WTC11 (cell line): ENCODE data around the gene ZNF185. TPM values are rescaled to one million over a fixed set of nuclear protein-coding genes. Genes with fewer than 3 reads are reported as not detected.

Source experiments
- ATAC-seq: fragments of 200-7000 bp; cut with Tn5 transposase; 2 replicates; pipeline ENCODE4 v1.10.0; 2021; ENCODE audit warnings: mild to moderate bottlenecking, moderate library complexity
- CTCF ChIA-PET: fragments of 300-600 bp; sonication (Branson Sonifier 250); formaldehyde crosslinking; loops from one replicate; lab custom pipeline; 2021; ENCODE audit warnings: antibody characterized with exemption; lab: Charles Lee
- POLR2A ChIA-PET: fragments of 350-600 bp; sonication (Branson Sonifier 250); formaldehyde crosslinking; loops from one replicate; lab custom pipeline; 2021; ENCODE audit warnings: antibody characterized with exemption; lab: Charles Lee
- DNase-seq: peaks from one replicate; pipeline ENCODE4 v3.0.0; 2021; ENCODE audit warnings: low spot score
- H3K27ac Mint-ChIP-seq: 2 replicates; pipeline ENCODE4 v1.8.0; 2021; ENCODE audit warnings: mixed read lengths
- H3K27me3 Mint-ChIP-seq: 2 replicates; pipeline ENCODE4 v1.8.0; 2021; ENCODE audit warnings: low read depth, mild to moderate bottlenecking, moderate library complexity, mixed read lengths
- H3K36me3 Mint-ChIP-seq: 2 replicates; pipeline ENCODE4 v1.8.0; 2021; ENCODE audit warnings: mixed read lengths
- H3K4me1 Mint-ChIP-seq: 2 replicates; pipeline ENCODE4 v1.8.0; 2022; ENCODE audit warnings: mixed read lengths
- H3K4me3 Mint-ChIP-seq: 2 replicates; pipeline ENCODE4 v1.8.0; 2021; ENCODE audit warnings: mild to moderate bottlenecking, moderate library complexity, mixed read lengths
- H3K9me3 Mint-ChIP-seq: 2 replicates; pipeline ENCODE4 v1.8.0; 2021; ENCODE audit warnings: mixed read lengths
- AFF4 ChIP-seq: sonication (generic); formaldehyde crosslinking; IDR thresholded peaks from 2 replicates; pipeline ENCODE4 v1.8.1; 2023; ENCODE audit warnings: mild to moderate bottlenecking, missing genetic modification reagents, borderline replicate concordance
- CDX4 ChIP-seq: fragments of 250-450 bp; sonication (Bioruptor Pico); IDR thresholded peaks from 2 replicates; pipeline ENCODE4 v1.9.0; 2021; ENCODE audit warnings: moderate library complexity, mild to moderate bottlenecking, inconsistent platforms, borderline replicate concordance
- CREM ChIP-seq: sonication (generic); formaldehyde crosslinking; IDR thresholded peaks from 2 replicates; pipeline ENCODE4 v1.8.1; 2022; ENCODE audit warnings: mild to moderate bottlenecking, missing genetic modification reagents, moderate library complexity
- ETV6 ChIP-seq: sonication (generic); formaldehyde crosslinking; IDR thresholded peaks from 2 replicates; pipeline ENCODE4 v1.8.1; 2022; ENCODE audit warnings: mild to moderate bottlenecking, missing genetic modification reagents
- HMGA2 ChIP-seq: fragments of 250-450 bp; sonication (Bioruptor Pico); IDR thresholded peaks from 2 replicates; pipeline ENCODE4 v1.4.0; 2021; ENCODE audit warnings: mild to moderate bottlenecking, moderate library complexity
- HMGXB4 ChIP-seq: sonication (generic); formaldehyde crosslinking; IDR thresholded peaks from 2 replicates; pipeline ENCODE4 v1.8.1; 2023; ENCODE audit warnings: mild to moderate bottlenecking, moderate library complexity, missing genetic modification reagents
- IRF2 ChIP-seq: sonication (generic); formaldehyde crosslinking; IDR thresholded peaks from 2 replicates; pipeline ENCODE4 v1.8.0; 2022; ENCODE audit warnings: low read depth, missing genetic modification reagents, borderline replicate concordance
- JAZF1 ChIP-seq: fragments of 250-450 bp; sonication (Bioruptor Pico); IDR thresholded peaks from 2 replicates; pipeline ENCODE4 v1.9.0; 2021; ENCODE audit warnings: moderate library complexity, mild to moderate bottlenecking, inconsistent platforms
- JUN ChIP-seq: sonication (generic); formaldehyde crosslinking; IDR thresholded peaks from 2 replicates; pipeline ENCODE4 v1.8.0; 2023; ENCODE audit warnings: mild to moderate bottlenecking, missing genetic modification reagents
- MYBL2 ChIP-seq: sonication (generic); formaldehyde crosslinking; IDR thresholded peaks from 2 replicates; pipeline ENCODE4 v1.8.1; 2023; ENCODE audit warnings: mild to moderate bottlenecking, moderate library complexity, missing genetic modification reagents
- NFATC4 ChIP-seq: fragments of 250-450 bp; sonication (Bioruptor Pico); IDR thresholded peaks from 2 replicates; pipeline ENCODE4 v1.9.0; 2021; ENCODE audit warnings: mild to moderate bottlenecking
- OVOL2 ChIP-seq: fragments of 250-450 bp; sonication (Bioruptor Pico); IDR thresholded peaks from 2 replicates; pipeline ENCODE4 v1.9.0; 2021; ENCODE audit warnings: mild to moderate bottlenecking, borderline replicate concordance
- ZBTB21 ChIP-seq: sonication (generic); formaldehyde crosslinking; IDR thresholded peaks from 2 replicates; pipeline ENCODE4 v1.8.1; 2023; ENCODE audit warnings: mild to moderate bottlenecking, missing genetic modification reagents, borderline replicate concordance
- ZNF232 ChIP-seq: sonication (generic); formaldehyde crosslinking; IDR thresholded peaks from 2 replicates; pipeline ENCODE4 v1.8.0; 2022; ENCODE audit warnings: mild to moderate bottlenecking, missing genetic modification reagents
- ZNF317 ChIP-seq: sonication (generic); formaldehyde crosslinking; IDR thresholded peaks from 2 replicates; pipeline ENCODE4 v1.8.1; 2023; ENCODE audit warnings: low read depth, mild to moderate bottlenecking, moderate library complexity, missing genetic modification reagents, borderline replicate concordance
- ZNF416 ChIP-seq: fragments of 250-450 bp; sonication (Bioruptor Pico); IDR thresholded peaks from 2 replicates; pipeline ENCODE4 v1.9.0; 2021; ENCODE audit warnings: mild to moderate bottlenecking, inconsistent platforms
- ZNF423 ChIP-seq: fragments of 250-450 bp; sonication (Bioruptor Pico); IDR thresholded peaks from 2 replicates; pipeline ENCODE4 v2.1.2; 2022; ENCODE audit warnings: mild to moderate bottlenecking, moderate library complexity
- ZNF671 ChIP-seq: fragments of 250-450 bp; sonication (Bioruptor Pico); IDR thresholded peaks from 2 replicates; pipeline ENCODE4 v1.8.0; 2021; ENCODE audit warnings: mild to moderate bottlenecking
- total RNA-seq: library from RNA; stranded (reverse); gene quantifications from 3 replicates; pipeline ENCODE4 v1.2.3, GENCODE V29; 2021
- TF ChIP-seq, protein P1 (sequence below): sonication (generic); formaldehyde crosslinking; IDR thresholded peaks from 2 replicates; pipeline ENCODE4 v1.8.0; 2023; ENCODE audit warnings: missing genetic modification reagents
- TF ChIP-seq, protein P2 (sequence below): sonication (generic); formaldehyde crosslinking; IDR thresholded peaks from 2 replicates; pipeline ENCODE4 v1.8.0; 2022; ENCODE audit warnings: mild to moderate bottlenecking, missing genetic modification reagents
- TF ChIP-seq, protein P3 (sequence below): fragments of 250-450 bp; sonication (Bioruptor Pico); IDR thresholded peaks from 2 replicates; pipeline ENCODE4 v1.9.0; 2021; ENCODE audit warnings: mild to moderate bottlenecking
- TF ChIP-seq, protein P4 (sequence below): sonication (generic); formaldehyde crosslinking; IDR thresholded peaks from 2 replicates; pipeline ENCODE4 v1.8.1; 2022; ENCODE audit warnings: low read depth, mild to moderate bottlenecking, moderate library complexity, missing genetic modification reagents, borderline replicate concordance
- TF ChIP-seq, protein P5 (sequence below): sonication (generic); formaldehyde crosslinking; IDR thresholded peaks from 2 replicates; pipeline ENCODE4 v1.8.1; 2022; ENCODE audit warnings: mild to moderate bottlenecking, moderate library complexity, missing genetic modification reagents

ZNF185 gene
- total RNA-seq, 1 experiment from 2014 or later = 8.2 TPM

GRCh38 chrX:152865232-152865920, 32.5 kb upstream of the ZNF185 start:
- no peak overlapping the region for H3K4me3 Mint-ChIP-seq
- TF ChIP-seq ZNF671 (CRISPR knock-in tag) = no peak
- TF ChIP-seq, protein P1, sequence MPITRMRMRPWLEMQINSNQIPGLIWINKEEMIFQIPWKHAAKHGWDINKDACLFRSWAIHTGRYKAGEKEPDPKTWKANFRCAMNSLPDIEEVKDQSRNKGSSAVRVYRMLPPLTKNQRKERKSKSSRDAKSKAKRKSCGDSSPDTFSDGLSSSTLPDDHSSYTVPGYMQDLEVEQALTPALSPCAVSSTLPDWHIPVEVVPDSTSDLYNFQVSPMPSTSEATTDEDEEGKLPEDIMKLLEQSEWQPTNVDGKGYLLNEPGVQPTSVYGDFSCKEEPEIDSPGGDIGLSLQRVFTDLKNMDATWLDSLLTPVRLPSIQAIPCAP = no peak
- no peak for TF ChIP-seq CREM
- no peak for TF ChIP-seq ZBTB21
- no peak for TF ChIP-seq ZNF232 (CRISPR knock-in tag)
- TF ChIP-seq ETV6 (CRISPR knock-in tag) = no peak
- TF ChIP-seq MYBL2 (CRISPR knock-in tag) = no peak
- TF ChIP-seq HMGA2 (CRISPR knock-in tag) = no peak
- TF ChIP-seq, protein P2, sequence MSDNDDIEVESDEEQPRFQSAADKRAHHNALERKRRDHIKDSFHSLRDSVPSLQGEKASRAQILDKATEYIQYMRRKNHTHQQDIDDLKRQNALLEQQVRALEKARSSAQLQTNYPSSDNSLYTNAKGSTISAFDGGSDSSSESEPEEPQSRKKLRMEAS (CRISPR knock-in tag) = no peak
- TF ChIP-seq HMGXB4 (CRISPR knock-in tag) = no peak
- TF ChIP-seq, protein P3, sequence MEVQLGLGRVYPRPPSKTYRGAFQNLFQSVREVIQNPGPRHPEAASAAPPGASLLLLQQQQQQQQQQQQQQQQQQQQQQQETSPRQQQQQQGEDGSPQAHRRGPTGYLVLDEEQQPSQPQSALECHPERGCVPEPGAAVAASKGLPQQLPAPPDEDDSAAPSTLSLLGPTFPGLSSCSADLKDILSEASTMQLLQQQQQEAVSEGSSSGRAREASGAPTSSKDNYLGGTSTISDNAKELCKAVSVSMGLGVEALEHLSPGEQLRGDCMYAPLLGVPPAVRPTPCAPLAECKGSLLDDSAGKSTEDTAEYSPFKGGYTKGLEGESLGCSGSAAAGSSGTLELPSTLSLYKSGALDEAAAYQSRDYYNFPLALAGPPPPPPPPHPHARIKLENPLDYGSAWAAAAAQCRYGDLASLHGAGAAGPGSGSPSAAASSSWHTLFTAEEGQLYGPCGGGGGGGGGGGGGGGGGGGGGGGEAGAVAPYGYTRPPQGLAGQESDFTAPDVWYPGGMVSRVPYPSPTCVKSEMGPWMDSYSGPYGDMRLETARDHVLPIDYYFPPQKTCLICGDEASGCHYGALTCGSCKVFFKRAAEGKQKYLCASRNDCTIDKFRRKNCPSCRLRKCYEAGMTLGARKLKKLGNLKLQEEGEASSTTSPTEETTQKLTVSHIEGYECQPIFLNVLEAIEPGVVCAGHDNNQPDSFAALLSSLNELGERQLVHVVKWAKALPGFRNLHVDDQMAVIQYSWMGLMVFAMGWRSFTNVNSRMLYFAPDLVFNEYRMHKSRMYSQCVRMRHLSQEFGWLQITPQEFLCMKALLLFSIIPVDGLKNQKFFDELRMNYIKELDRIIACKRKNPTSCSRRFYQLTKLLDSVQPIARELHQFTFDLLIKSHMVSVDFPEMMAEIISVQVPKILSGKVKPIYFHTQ (CRISPR knock-in tag) = no peak
- TF ChIP-seq ZNF416 (CRISPR knock-in tag) = no peak
- TF ChIP-seq NFATC4 (CRISPR knock-in tag) = no peak
- TF ChIP-seq JAZF1 (CRISPR knock-in tag) = no peak
- no peak for TF ChIP-seq JUN
- TF ChIP-seq, protein P4, sequence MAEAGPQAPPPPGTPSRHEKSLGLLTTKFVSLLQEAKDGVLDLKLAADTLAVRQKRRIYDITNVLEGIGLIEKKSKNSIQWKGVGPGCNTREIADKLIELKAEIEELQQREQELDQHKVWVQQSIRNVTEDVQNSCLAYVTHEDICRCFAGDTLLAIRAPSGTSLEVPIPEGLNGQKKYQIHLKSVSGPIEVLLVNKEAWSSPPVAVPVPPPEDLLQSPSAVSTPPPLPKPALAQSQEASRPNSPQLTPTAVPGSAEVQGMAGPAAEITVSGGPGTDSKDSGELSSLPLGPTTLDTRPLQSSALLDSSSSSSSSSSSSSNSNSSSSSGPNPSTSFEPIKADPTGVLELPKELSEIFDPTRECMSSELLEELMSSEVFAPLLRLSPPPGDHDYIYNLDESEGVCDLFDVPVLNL = no peak
- no peak for TF ChIP-seq ZNF423
- no peaks in the 10 kb centered on the region for H3K9me3 Mint-ChIP-seq
- CTCF ChIA-PET = interaction anchor here (0.9 kb wide), 1 partner anchor 47 kb away, joined by 3 read pairs; no protein-coding TSS in a partner anchor
- POLR2A ChIA-PET = no interaction called here
- no peaks in the 10 kb centered on the region for H3K27me3 Mint-ChIP-seq
- ATAC-seq (no peak), DNase-seq (no peak)
- H3K27ac Mint-ChIP-seq = no peak overlapping the region
- H3K4me1 Mint-ChIP-seq = no peaks in the 10 kb centered on the region
- H3K36me3 Mint-ChIP-seq = peaks cover 32% of the 10 kb centered on the region

DNA sequence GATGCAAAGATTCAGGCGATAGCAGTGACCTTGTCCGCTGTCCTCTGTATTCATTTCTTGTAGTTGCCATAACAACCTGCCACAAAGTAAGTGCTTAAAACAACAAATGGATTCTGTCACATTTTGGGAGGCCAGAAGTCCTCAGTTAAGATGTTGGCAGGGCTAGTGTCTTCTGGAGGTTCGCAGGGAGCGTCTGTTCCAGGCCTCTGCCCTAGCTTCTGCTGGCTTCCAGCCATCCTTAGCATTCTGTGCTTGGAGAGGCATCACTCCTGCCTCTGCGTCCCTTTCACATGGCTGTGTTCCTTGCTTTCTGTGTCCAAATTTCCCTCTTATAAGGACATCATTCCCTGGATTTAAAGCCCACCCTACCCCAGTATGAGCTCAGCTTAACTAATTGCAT, 31.5 kb upstream of the ZNF185 start:
- H3K4me3 Mint-ChIP-seq = no peak overlapping the region
- CTCF ChIA-PET = interaction anchor here (0.9 kb wide), 1 partner anchor 45 kb away, joined by 3 read pairs; no protein-coding TSS in a partner anchor
- no peaks in the 10 kb centered on the region for H3K9me3 Mint-ChIP-seq
- POLR2A ChIA-PET = no interaction called here
- DNase-seq (no peak), ATAC-seq (no peak)
- no peak overlapping the region for H3K27ac Mint-ChIP-seq
- H3K27me3 Mint-ChIP-seq = no peaks in the 10 kb centered on the region
- peaks cover 29% of the 10 kb centered on the region for H3K36me3 Mint-ChIP-seq
- no peaks in the 10 kb centered on the region for H3K4me1 Mint-ChIP-seq
- TF ChIP-seq OVOL2 (no peak), CDX4 (no peak), AFF4 (CRISPR knock-in tag) (no peak), JAZF1 (CRISPR knock-in tag) (no peak), ZNF317 (CRISPR knock-in tag) (no peak), ZBTB21 (no peak), IRF2 (no peak)
- TF ChIP-seq, protein P5, sequence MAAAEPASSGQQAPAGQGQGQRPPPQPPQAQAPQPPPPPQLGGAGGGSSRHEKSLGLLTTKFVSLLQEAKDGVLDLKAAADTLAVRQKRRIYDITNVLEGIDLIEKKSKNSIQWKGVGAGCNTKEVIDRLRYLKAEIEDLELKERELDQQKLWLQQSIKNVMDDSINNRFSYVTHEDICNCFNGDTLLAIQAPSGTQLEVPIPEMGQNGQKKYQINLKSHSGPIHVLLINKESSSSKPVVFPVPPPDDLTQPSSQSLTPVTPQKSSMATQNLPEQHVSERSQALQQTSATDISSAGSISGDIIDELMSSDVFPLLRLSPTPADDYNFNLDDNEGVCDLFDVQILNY (CRISPR knock-in tag) = no peak
